ENCODE measurements around the gene COQ9. TPM values are rescaled to one million over a fixed set of nuclear protein-coding genes. Genes with fewer than 3 reads are reported as not detected.
A peak's percentile ranks its signal among the peaks of the same experiment; 100 is the strongest.

COQ9 gene
- total RNA-seq, 1 experiment from 2014 or later, result 77.7 TPM

- CTCF ChIA-PET, result interaction anchor here (0.6 to 0.7 kb wide), 2 partner anchors 291 to 440 kb away, joined by 4 to 6 read pairs; no protein-coding TSS in a partner anchor
- H3K4me1 Mint-ChIP-seq (ENCODE audit: low read depth, unreplicated experiment), result no peaks in the 10 kb centered on the region
- BruUV-seq (replicated peaks), result no TSS peak
- H3K9me3 Mint-ChIP-seq (ENCODE audit: low read depth, unreplicated experiment), result no peaks in the 10 kb centered on the region
- H3K27me3 Mint-ChIP-seq (ENCODE audit: unreplicated experiment), result no peaks in the 10 kb centered on the region
- peaks cover 41% of the 10 kb centered on the region for H3K36me3 Mint-ChIP-seq (ENCODE audit: insufficient read depth, unreplicated experiment)
- TF ChIP-seq CTCF (IDR thresholded peaks at IDR 0.05; ENCODE audit: unreplicated experiment), result no peak
- intact Hi-C loops (cut with micrococcal nuclease; ENCODE audit: unreplicated experiment), result no loop called here
- no peak for DNase-seq
- H3K27ac Mint-ChIP-seq (ENCODE audit: unreplicated experiment), result no peak overlapping the region
- no peak overlapping the region for H3K4me3 Mint-ChIP-seq (ENCODE audit: low read depth, unreplicated experiment)
These were observed 1.8 kb upstream of the COQ9 start for GRCh38 chr16:57445510-57445909.

GRCh38 chr16:57446531-57447185 is 621 bp upstream of the COQ9 start:
- peaks cover 42% of the 10 kb centered on the region for H3K36me3 Mint-ChIP-seq (ENCODE audit: insufficient read depth, unreplicated experiment)
- no peaks in the 10 kb centered on the region for H3K9me3 Mint-ChIP-seq (ENCODE audit: low read depth, unreplicated experiment)
- H3K4me3 Mint-ChIP-seq (ENCODE audit: low read depth, unreplicated experiment), result peak overlapping the region; percentile 91
- no peak for TF ChIP-seq CTCF (IDR thresholded peaks at IDR 0.05; ENCODE audit: unreplicated experiment)
- H3K27me3 Mint-ChIP-seq (ENCODE audit: unreplicated experiment), result no peaks in the 10 kb centered on the region
- H3K27ac Mint-ChIP-seq (ENCODE audit: unreplicated experiment), result peak overlapping the region; percentile 88
- DNase-seq, result peak; percentile 11
- CTCF ChIA-PET, result interaction anchor here (0.8 to 1.8 kb wide), 8 partner anchors 8 to 907 kb away, joined by 3 to 12 read pairs (median 4); partner anchors contain the start of gene POLR2C
- H3K4me1 Mint-ChIP-seq (ENCODE audit: low read depth, unreplicated experiment), result no peaks in the 10 kb centered on the region
- BruUV-seq (replicated peaks), result no TSS peak
- intact Hi-C loops (cut with micrococcal nuclease; ENCODE audit: unreplicated experiment), result no loop called here

GRCh38 chr16:57452021-57452420 is 4.7 kb downstream of the COQ9 start:
- CTCF ChIA-PET, result no interaction called here
- TF ChIP-seq CTCF (IDR thresholded peaks at IDR 0.05; ENCODE audit: unreplicated experiment), result no peak
- no TSS peak for BruUV-seq (replicated peaks)
- no peaks in the 10 kb centered on the region for H3K27me3 Mint-ChIP-seq (ENCODE audit: unreplicated experiment)
- no peak overlapping the region for H3K27ac Mint-ChIP-seq (ENCODE audit: unreplicated experiment)
- H3K4me1 Mint-ChIP-seq (ENCODE audit: low read depth, unreplicated experiment), result no peaks in the 10 kb centered on the region
- H3K36me3 Mint-ChIP-seq (ENCODE audit: insufficient read depth, unreplicated experiment), result peaks cover 55% of the 10 kb centered on the region
- intact Hi-C loops (cut with micrococcal nuclease; ENCODE audit: unreplicated experiment), result no loop called here
- no peaks in the 10 kb centered on the region for H3K9me3 Mint-ChIP-seq (ENCODE audit: low read depth, unreplicated experiment)
- DNase-seq, result no peak
- H3K4me3 Mint-ChIP-seq (ENCODE audit: low read depth, unreplicated experiment), result no peak overlapping the region

- Mint-ChIP-seq H3K27me3 (ENCODE audit: unreplicated experiment) (no peaks in the 10 kb centered on the region), H3K4me1 (ENCODE audit: low read depth, unreplicated experiment) (peaks cover 15% of the 10 kb centered on the region), H3K9me3 (ENCODE audit: low read depth, unreplicated experiment) (no peaks in the 10 kb centered on the region), H3K36me3 (ENCODE audit: insufficient read depth, unreplicated experiment) (peaks cover 33% of the 10 kb centered on the region), H3K27ac (ENCODE audit: unreplicated experiment) (peak within 1 kb of the TSS; percentile 68), H3K4me3 (ENCODE audit: low read depth, unreplicated experiment) (peak within 1 kb of the TSS; percentile 79)
- intact Hi-C loops (cut with micrococcal nuclease; ENCODE audit: unreplicated experiment), result no loop called here
- no TSS peak for BruUV-seq (replicated peaks)
- CTCF ChIA-PET, result interaction anchor here (0.5 to 1.6 kb wide), 11 partner anchors 8 to 369 kb away, joined by 3 to 12 read pairs (median 4); partner anchors contain the start of genes CIAPIN1 and COQ9
- peak; percentile 93 for TF ChIP-seq CTCF (IDR thresholded peaks at IDR 0.05; ENCODE audit: unreplicated experiment)
- DNase-seq, result peak; percentile 94
These were observed 15.1 kb downstream of the COQ9 start, which contains the start of gene POLR2C for GRCh38 chr16:57462209-57462977. Gene POLR2C, plus strand, starts transcription at chr16:57462679. Its CDS starts 46 bp downstream, at chr16:57462725.
